NCI-H510A (cell line): Measurements from ENCODE around the gene ELOVL2.
"Not testable (repeated sequence)": the region's sequence is repeated elsewhere in the genome, so short reads cannot be mapped to it uniquely, and the experiment has no call there.

Source experiments
- DNase-seq: peaks from one replicate; lab custom pipeline; 2025; lab: John Stamatoyannopoulos, UW

ELOVL2 gene

GRCh38 chr6:11043961-11044711 is at the start of gene ELOVL2:
Gene ELOVL2, minus strand, starts transcription at chr6:11044305. Its CDS starts 75 bp downstream, at chr6:11044230.
- DNase-seq = no peak

- no peak for DNase-seq
Measured at GRCh38 chr6:11093376-11093625, 49.2 kb upstream of the ELOVL2 start.

- peak; percentile 4 for DNase-seq
Measured at GRCh38 chr6:11092668-11093375, 48.7 kb upstream of the ELOVL2 start.

- DNase-seq = not testable (repeated sequence)
Measured at GRCh38 chr6:11091141-11091540, 47.0 kb upstream of the ELOVL2 start.

- DNase-seq = no peak
Measured at GRCh38 chr6:11089695-11090094, 45.6 kb upstream of the ELOVL2 start.

- DNase-seq = not testable (repeated sequence)
Measured at GRCh38 chr6:11087141-11087812, 43.2 kb upstream of the ELOVL2 start.

GRCh38 chr6:11085758-11086435 is 41.8 kb upstream of the ELOVL2 start:
- no peak for DNase-seq

GRCh38 chr6:11083956-11084355 is 39.9 kb upstream of the ELOVL2 start:
- DNase-seq = no peak

- DNase-seq = no peak
Measured at GRCh38 chr6:11083491-11083890, 39.4 kb upstream of the ELOVL2 start.

GRCh38 chr6:11080296-11080695 is 36.2 kb upstream of the ELOVL2 start:
- no peak for DNase-seq

- DNase-seq = no peak
Measured at GRCh38 chr6:11078266-11078665, 34.2 kb upstream of the ELOVL2 start.

GRCh38 chr6:11076540-11076939 is 32.4 kb upstream of the ELOVL2 start:
- no peak for DNase-seq

- DNase-seq = no peak
Measured at GRCh38 chr6:11072101-11072500, 28.0 kb upstream of the ELOVL2 start.

GRCh38 chr6:11069760-11070159 is 25.7 kb upstream of the ELOVL2 start:
- no peak for DNase-seq

GRCh38 chr6:11067348-11067747 is 23.2 kb upstream of the ELOVL2 start:
- no peak for DNase-seq

GRCh38 chr6:11066505-11067347 is 22.6 kb upstream of the ELOVL2 start:
- no peak for DNase-seq

- DNase-seq = no peak
Measured at GRCh38 chr6:11065436-11066202, 21.5 kb upstream of the ELOVL2 start.

- no peak for DNase-seq
Measured at GRCh38 chr6:11064836-11065235, 20.7 kb upstream of the ELOVL2 start.

- DNase-seq = no peak
Measured at GRCh38 chr6:11062715-11063114, 18.6 kb upstream of the ELOVL2 start.

GRCh38 chr6:11062083-11062482 is 18.0 kb upstream of the ELOVL2 start:
- no peak for DNase-seq

- DNase-seq = no peak
Measured at GRCh38 chr6:11058406-11058805, 14.3 kb upstream of the ELOVL2 start.
